Stimulated activated CD8-positive, alpha-beta memory T cell treated with anti-CD3 and anti-CD28 coated beads, Interleukin-7, amount 100 ng/mL, for 48 hours (primary cell): ENCODE data around the gene IFIT3.

Experiments
- DNase-seq, 2 donors: peaks; one replicate each; pipeline ENCODE4 v3.0.0-alpha.2; 2020; ENCODE audit warnings: low read depth in 1 of 2; ENCODE audit errors: extremely low read depth in 1 of 2

Gene IFIT3

DNA sequence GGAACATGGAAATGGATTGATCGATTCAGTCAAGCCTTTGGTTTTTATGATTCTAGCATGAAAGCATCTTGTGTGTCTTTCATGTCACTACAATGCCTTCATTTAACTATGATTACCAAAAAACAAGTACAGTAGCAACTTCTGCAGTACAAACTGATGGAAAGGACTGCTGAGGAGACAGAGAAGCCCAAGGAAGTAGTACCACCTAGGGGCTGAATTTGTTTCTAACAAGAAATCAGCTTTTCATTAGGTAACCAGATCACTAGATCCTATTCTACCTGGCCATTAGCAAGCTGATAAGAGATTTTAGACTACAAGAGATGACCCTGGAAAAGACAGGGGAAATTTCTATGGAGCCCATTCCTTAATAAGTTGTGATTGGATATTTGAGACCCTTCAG, 61.5 kb downstream of the IFIT3 start:
- DNase-seq, result no peak
